GM12892 (cell line): Measurements from ENCODE around the gene RHEBL1.

Source experiments
- POLR2A ChIP-seq: IDR thresholded peaks from 2 replicates; pipeline ENCODE4 v1.6.1; 2011; ENCODE audit warnings: low read depth, low read length, control low read depth
- POLR2AphosphoS5 ChIP-seq: IDR thresholded peaks from 2 replicates; pipeline ENCODE4 v1.6.1; 2011; ENCODE audit warnings: low read depth, low read length, control low read depth
- TAF1 ChIP-seq: IDR thresholded peaks from 2 replicates; pipeline ENCODE4 v1.6.1; 2011; ENCODE audit warnings: low read depth, mild to moderate bottlenecking, control low read depth, low read length, borderline replicate concordance

GRCh38 chr12:49031573-49032161 is 38.1 kb downstream of the RHEBL1 start:
- TF ChIP-seq POLR2A (no peak), POLR2AphosphoS5 (no peak), TAF1 (no peak)
